ENCODE measurements around the gene RNF38. TPM values are rescaled to one million over a fixed set of nuclear protein-coding genes. Genes with fewer than 3 reads are reported as not detected.

Gene RNF38
- polyA plus RNA-seq, 1 donor from 2014 or later, result 61.9 TPM

- Histone ChIP-seq H3K36me3 (ENCODE audit: insufficient read depth, low read length) (no peaks in the 10 kb centered on the region), H3K79me2 (replicated peaks; ENCODE audit: insufficient read depth, low read length) (no peaks in the 10 kb centered on the region), H3F3A (ENCODE audit: insufficient read depth, low read length, poor library complexity, severe bottlenecking) (no peaks in the 10 kb centered on the region), H3K4me2 (ENCODE audit: low read length) (no peak overlapping the region), H3K27me3 (ENCODE audit: insufficient read depth, low read depth, low read length) (no peaks in the 10 kb centered on the region), H3K9me3 (ENCODE audit: low read length) (no peaks in the 10 kb centered on the region), H2AFZ (ENCODE audit: low read depth, low read length) (no peak overlapping the region), H3K9ac (ENCODE audit: low read length) (no peak overlapping the region), H3K9me2 (ENCODE audit: insufficient read depth, low read length) (no peaks in the 10 kb centered on the region), H3K27ac (ENCODE audit: low read length) (no peak overlapping the region), H4K20me1 (ENCODE audit: insufficient read depth) (no peaks in the 10 kb centered on the region), H3K4me3 (ENCODE audit: low read length) (no peak overlapping the region)
- TF ChIP-seq MXI1 (conservative IDR thresholded peaks at IDR 0.05; ENCODE audit: poor library complexity, severe bottlenecking) (no peak), SMC3 (conservative IDR thresholded peaks at IDR 0.05; ENCODE audit: poor library complexity) (no peak), POLR2AphosphoS5 (IDR thresholded peaks at IDR 0.05) (no peak), EP300 (conservative IDR thresholded peaks at IDR 0.05; ENCODE audit: poor library complexity, severe bottlenecking) (no peak), REST (IDR thresholded peaks at IDR 0.05; ENCODE audit: borderline replicate concordance) (no peak), RAD21 (conservative IDR thresholded peaks at IDR 0.05) (no peak), CTCF (IDR thresholded peaks at IDR 0.05; ENCODE audit: poor library complexity, severe bottlenecking) (no peak), EZH2 (IDR thresholded peaks at IDR 0.05; ENCODE audit: borderline replicate concordance, insufficient read depth, low read length, poor library complexity, severe bottlenecking) (no peak), TAF1 (IDR thresholded peaks at IDR 0.05; ENCODE audit: low read depth) (no peak)
Measured at GRCh38 chr9:36293171-36293570, 106.9 kb downstream of the RNF38 start.

- TF ChIP-seq REST (IDR thresholded peaks at IDR 0.05; ENCODE audit: borderline replicate concordance) (no peak), POLR2AphosphoS5 (IDR thresholded peaks at IDR 0.05) (no peak), RAD21 (conservative IDR thresholded peaks at IDR 0.05) (no peak), SMC3 (conservative IDR thresholded peaks at IDR 0.05; ENCODE audit: poor library complexity) (no peak)
- no peak overlapping the region for H3K27ac ChIP-seq (ENCODE audit: low read length)
- H3K27me3 ChIP-seq (ENCODE audit: insufficient read depth, low read depth, low read length), result no peaks in the 10 kb centered on the region
- no peak overlapping the region for H2AFZ ChIP-seq (ENCODE audit: low read depth, low read length)
- no peak overlapping the region for H3K9ac ChIP-seq (ENCODE audit: low read length)
- no peaks in the 10 kb centered on the region for H3K79me2 ChIP-seq (replicated peaks; ENCODE audit: insufficient read depth, low read length)
- H4K20me1 ChIP-seq (ENCODE audit: insufficient read depth), result no peaks in the 10 kb centered on the region
- no peaks in the 10 kb centered on the region for H3K9me2 ChIP-seq (ENCODE audit: insufficient read depth, low read length)
- no peaks in the 10 kb centered on the region for H3F3A ChIP-seq (ENCODE audit: insufficient read depth, low read length, poor library complexity, severe bottlenecking)
- no peaks in the 10 kb centered on the region for H3K36me3 ChIP-seq (ENCODE audit: insufficient read depth, low read length)
- no peaks in the 10 kb centered on the region for H3K9me3 ChIP-seq (ENCODE audit: low read length)
- no peak overlapping the region for H3K4me3 ChIP-seq (ENCODE audit: low read length)
- H3K4me2 ChIP-seq (ENCODE audit: low read length), result no peak overlapping the region
Measured at GRCh38 chr9:36292641-36293040, 107.4 kb downstream of the RNF38 start.

Data from neural cell (in vitro differentiated cells).